Measurements from ENCODE around the gene RAB4B. TPM values are rescaled to one million over a fixed set of nuclear protein-coding genes. Genes with fewer than 3 reads are reported as not detected.
A peak's percentile ranks its signal among the peaks of the same experiment; 100 is the strongest.

The RAB4B gene
- total RNA-seq, 3 donors from 2014 or later: 21.6 to 28.2 (median 22.1) TPM

GRCh38 chr19:40804783-40805242 is 26.8 kb downstream of the RAB4B start:
- TF ChIP-seq CTCF (IDR thresholded peaks at IDR 0.05) (no peak), POLR2A (IDR thresholded peaks at IDR 0.05) (no peak), POLR2AphosphoS5 (IDR thresholded peaks at IDR 0.05) (no peak)
- H3K36me3 ChIP-seq: no peaks in the 10 kb centered on the region
- peak overlapping the region; percentile 79 to 94 for H3K27ac ChIP-seq
- H3K4me3 ChIP-seq: peak overlapping the region in 1 of 3 donors; percentile 57
- DNase-seq (ENCODE audit: low spot score in 2 of 2): no peak
- H3K27me3 ChIP-seq: no peaks in the 10 kb centered on the region
- peaks cover 39 to 69% of the 10 kb centered on the region in 2 donors for H3K4me1 ChIP-seq
- H3K9me3 ChIP-seq: no peaks in the 10 kb centered on the region
- intact Hi-C loops (cut with DNase I; ENCODE audit: low total_unique reads): no loop called here

GRCh38 chr19:40805258-40805868 is 27.3 kb downstream of the RAB4B start:
- Histone ChIP-seq H3K9me3 (no peaks in the 10 kb centered on the region), H3K4me1 (peaks cover 39 to 65% of the 10 kb centered on the region in 2 donors), H3K36me3 (no peaks in the 10 kb centered on the region), H3K27ac (peak overlapping the region; percentile 79 to 94), H3K27me3 (no peaks in the 10 kb centered on the region), H3K4me3 (peak overlapping the region in 1 of 3 donors; percentile 57)
- DNase-seq (ENCODE audit: low spot score in 2 of 2): no peak
- TF ChIP-seq POLR2AphosphoS5 (IDR thresholded peaks at IDR 0.05): no peak
- TF ChIP-seq CTCF (IDR thresholded peaks at IDR 0.05): no peak
- no peak for TF ChIP-seq POLR2A (IDR thresholded peaks at IDR 0.05)
- intact Hi-C loops (cut with DNase I; ENCODE audit: low total_unique reads): no loop called here

GRCh38 chr19:40806423-40807146 is 28.5 kb downstream of the RAB4B start:
- intact Hi-C loops (cut with DNase I; ENCODE audit: low total_unique reads): no loop called here

GRCh38 chr19:40807147-40808020 is 29.3 kb downstream of the RAB4B start:
- DNase-seq (ENCODE audit: low spot score in 2 of 2): no peak
- peak overlapping the region in 1 of 3 donors; percentile 41 for H3K4me3 ChIP-seq
- TF ChIP-seq POLR2AphosphoS5 (IDR thresholded peaks at IDR 0.05) (no peak), CTCF (IDR thresholded peaks at IDR 0.05) (peak in 1 of 3 donors; percentile 41)
- H3K27ac ChIP-seq: peak overlapping the region; percentile 79 to 94
- no peaks in the 10 kb centered on the region for H3K9me3 ChIP-seq
- H3K4me1 ChIP-seq: peaks cover 26 to 51% of the 10 kb centered on the region in 2 donors
- no peaks in the 10 kb centered on the region for H3K36me3 ChIP-seq
- intact Hi-C loops (cut with DNase I; ENCODE audit: low total_unique reads): no loop called here
- H3K27me3 ChIP-seq: no peaks in the 10 kb centered on the region

More at GRCh38 chr19:40806423-40807146, 28.5 kb downstream of the RAB4B start:
- no peak for TF ChIP-seq POLR2A (IDR thresholded peaks at IDR 0.05)
- peak in 2 of 3 donors; percentile 64 to 88 for TF ChIP-seq POLR2AphosphoS5 (IDR thresholded peaks at IDR 0.05)
- peak; percentile 59 to 81 (median 72) for TF ChIP-seq CTCF (IDR thresholded peaks at IDR 0.05)
- peak overlapping the region; percentile 79 to 94 for H3K27ac ChIP-seq
- DNase-seq (ENCODE audit: low spot score in 2 of 2): peak; percentile 61 to 67
- H3K36me3 ChIP-seq: no peaks in the 10 kb centered on the region
- peaks cover 33 to 55% of the 10 kb centered on the region in 2 donors for H3K4me1 ChIP-seq
- peak overlapping the region in 1 of 3 donors; percentile 41 for H3K4me3 ChIP-seq
- H3K27me3 ChIP-seq: no peaks in the 10 kb centered on the region
- H3K9me3 ChIP-seq: no peaks in the 10 kb centered on the region
